Measurements from ENCODE around the gene LAMP5.

DNA sequence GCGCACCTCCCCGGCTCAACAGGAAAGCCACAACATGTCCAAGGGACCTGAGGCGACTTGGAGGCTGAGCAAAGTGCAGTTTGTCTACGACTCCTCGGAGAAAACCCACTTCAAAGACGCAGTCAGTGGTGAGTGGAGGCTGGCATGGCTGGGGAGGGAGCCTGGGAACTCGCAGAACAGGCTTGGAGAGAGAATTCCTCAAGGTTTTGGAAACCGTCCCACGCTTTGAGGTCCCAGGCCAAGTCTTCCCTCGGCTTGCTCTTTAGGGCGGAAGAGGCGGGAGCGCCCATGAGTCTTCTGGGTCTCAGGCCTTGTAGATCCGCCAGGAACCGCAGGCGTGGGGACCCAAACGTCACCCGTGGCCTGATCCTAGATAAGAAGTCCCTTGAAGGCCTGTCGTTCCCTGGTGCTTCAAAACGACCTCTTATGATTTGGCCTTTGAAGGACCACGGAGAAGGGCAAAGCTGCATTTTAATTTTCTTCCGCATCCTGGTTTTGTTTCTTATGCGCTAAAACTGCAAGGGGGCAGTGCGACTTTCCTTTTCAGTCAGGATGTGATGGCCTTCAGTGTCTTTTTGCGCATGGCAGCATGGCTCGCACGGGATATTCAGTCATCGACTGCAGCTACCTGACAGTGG, 2.0 kb downstream of the LAMP5 start:
- no peak for TF ChIP-seq POLR2A (IDR thresholded peaks at IDR 0.05)
- TF ChIP-seq, protein P1, sequence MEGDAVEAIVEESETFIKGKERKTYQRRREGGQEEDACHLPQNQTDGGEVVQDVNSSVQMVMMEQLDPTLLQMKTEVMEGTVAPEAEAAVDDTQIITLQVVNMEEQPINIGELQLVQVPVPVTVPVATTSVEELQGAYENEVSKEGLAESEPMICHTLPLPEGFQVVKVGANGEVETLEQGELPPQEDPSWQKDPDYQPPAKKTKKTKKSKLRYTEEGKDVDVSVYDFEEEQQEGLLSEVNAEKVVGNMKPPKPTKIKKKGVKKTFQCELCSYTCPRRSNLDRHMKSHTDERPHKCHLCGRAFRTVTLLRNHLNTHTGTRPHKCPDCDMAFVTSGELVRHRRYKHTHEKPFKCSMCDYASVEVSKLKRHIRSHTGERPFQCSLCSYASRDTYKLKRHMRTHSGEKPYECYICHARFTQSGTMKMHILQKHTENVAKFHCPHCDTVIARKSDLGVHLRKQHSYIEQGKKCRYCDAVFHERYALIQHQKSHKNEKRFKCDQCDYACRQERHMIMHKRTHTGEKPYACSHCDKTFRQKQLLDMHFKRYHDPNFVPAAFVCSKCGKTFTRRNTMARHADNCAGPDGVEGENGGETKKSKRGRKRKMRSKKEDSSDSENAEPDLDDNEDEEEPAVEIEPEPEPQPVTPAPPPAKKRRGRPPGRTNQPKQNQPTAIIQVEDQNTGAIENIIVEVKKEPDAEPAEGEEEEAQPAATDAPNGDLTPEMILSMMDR (IDR thresholded peaks at IDR 0.05), result no peak

Measured in thyroid gland (tissue), 4 donors.